Articular chondrocyte of knee joint (primary cell): ENCODE results near the gene TBC1D3K. TPM values are rescaled to one million over a fixed set of nuclear protein-coding genes. Genes with fewer than 3 reads are reported as not detected.

ENCODE experiments used
- small RNA-seq: library from RNA; depleted of rRNA; stranded (forward); fragments of <200 nt; gene quantifications from one replicate; pipeline ENCODE3, GENCODE V24; 2012
- total RNA-seq: library from RNA; depleted of rRNA; stranded (reverse); fragments of >200 nt; gene quantifications from 2 replicates; pipeline ENCODE4 v1.2.3, GENCODE V29; 2012

Gene TBC1D3K
- total RNA-seq: not detected in 2 replicates

GRCh38 chr17:37924115-37924514 lies at the start of gene TBC1D3K:
Gene TBC1D3K, plus strand, starts transcription at chr17:37924415. Its CDS starts 1,585 bp downstream, at chr17:37926000.

Small RNA genes lying within 50 kb of the gene (small RNA-seq; reads per million reads assigned to genes)
- not detected for gene RF00001
- not detected for gene RNU6-489P

Other genes with a start within 250 kb of the TBC1D3K start
- gene HNF1B, start 179.4 kb upstream of the TBC1D3K start, total RNA-seq: not detected in 2 replicates
- 2.4 and 4.6 TPM in 2 replicates for gene TBC1D3L, start 64.6 kb downstream of the TBC1D3K start, total RNA-seq
- gene TBC1D3D, start 79.6 kb downstream of the TBC1D3K start, total RNA-seq: not detected in 2 replicates
- 0.32 TPM in 1 of 2 replicates, not detected in the other for gene TBC1D3C, start 144.2 kb downstream of the TBC1D3K start, total RNA-seq
- gene TBC1D3E, start 203.5 kb downstream of the TBC1D3K start, total RNA-seq: not detected in 2 replicates